Measurements from ENCODE around the gene LZTS3. TPM values are rescaled to one million over a fixed set of nuclear protein-coding genes. Genes with fewer than 3 reads are reported as not detected.
"Not testable (repeated sequence)": the region's sequence is repeated elsewhere in the genome, so short reads cannot be mapped to it uniquely, and the experiment has no call there.

The LZTS3 gene
- total RNA-seq = 1 to 10 TPM; 4.4 to 9.7 (median 7.7) TPM

- intact Hi-C loops (cut with DNase I; ENCODE audit: low total_unique reads) = no loop called here
- no peak for TF ChIP-seq POLR2A (IDR thresholded peaks at IDR 0.05)
- TF ChIP-seq CTCF (IDR thresholded peaks at IDR 0.05) = no peak
- peak; percentile 49 to 95 for DNase-seq (ENCODE audit: low spot score in 2 of 2)
- peak within 1 kb of the TSS; percentile 69 for H3K4me3 ChIP-seq (ENCODE audit: low read depth, poor library complexity, severe bottlenecking)
- 1% methylated on average over 16 to 49 of the region's 62 CpGs for WGBS, 2 donors
Measured at GRCh38 chr20:3172933-3173609, at the start of gene LZTS3. Gene LZTS3 (minus strand): TSS chr20:3173549. CDS start chr20:3167163, 6,386 bp downstream.

DNA sequence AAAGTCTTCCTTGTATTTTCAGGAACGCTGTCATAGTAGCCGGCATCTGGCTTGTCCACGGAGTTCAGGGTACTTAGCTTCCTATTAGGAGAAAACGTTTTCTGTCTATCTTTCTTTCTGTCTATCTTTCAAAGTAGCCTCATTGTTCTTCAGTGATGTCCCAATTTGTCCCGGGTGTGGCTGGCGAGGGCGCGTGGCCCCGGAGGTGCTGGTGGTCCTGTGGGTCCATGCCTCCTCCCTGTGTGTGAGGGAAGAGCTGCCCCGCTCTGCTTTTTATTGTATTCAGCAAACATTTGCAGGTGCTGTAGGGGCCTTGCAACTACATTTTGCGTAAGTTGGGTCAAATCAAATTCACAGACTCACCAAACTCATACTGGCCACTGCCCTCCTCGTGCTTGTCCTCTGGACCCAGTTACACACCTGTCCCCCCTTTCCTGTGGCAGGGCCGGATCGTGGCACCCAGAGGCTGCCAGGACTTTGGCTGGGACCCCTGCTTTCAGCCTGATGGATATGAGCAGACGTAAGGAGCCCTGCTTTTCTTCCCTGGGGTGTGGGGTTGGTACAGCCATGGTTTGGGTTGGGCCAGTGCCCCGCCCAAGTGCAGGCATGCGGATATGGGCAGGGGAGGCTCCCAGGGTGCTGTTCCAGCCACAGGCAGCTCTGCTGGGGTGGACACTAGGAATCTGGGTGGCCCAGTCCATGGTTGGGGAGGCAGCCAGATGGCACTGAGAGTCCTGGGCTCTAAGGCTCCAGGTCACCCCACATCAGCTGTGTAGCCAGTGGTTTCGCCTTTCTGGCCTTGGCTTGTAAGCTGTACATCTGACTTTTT, 48.3 kb upstream of the LZTS3 start:
- 81 to 82% methylated on average over 17 to 18 of the region's 18 CpGs for WGBS, 2 donors
- no peak overlapping the region for H3K4me3 ChIP-seq (ENCODE audit: low read depth, poor library complexity, severe bottlenecking)
- intact Hi-C loops (cut with DNase I; ENCODE audit: low total_unique reads) = loop anchor here (10.0 kb wide), 1 partner anchor 93 kb away; no protein-coding TSS in a partner anchor
- DNase-seq (ENCODE audit: low spot score in 2 of 2) = no peak
- TF ChIP-seq POLR2A (IDR thresholded peaks at IDR 0.05) (no peak), CTCF (IDR thresholded peaks at IDR 0.05) (no peak)

DNA sequence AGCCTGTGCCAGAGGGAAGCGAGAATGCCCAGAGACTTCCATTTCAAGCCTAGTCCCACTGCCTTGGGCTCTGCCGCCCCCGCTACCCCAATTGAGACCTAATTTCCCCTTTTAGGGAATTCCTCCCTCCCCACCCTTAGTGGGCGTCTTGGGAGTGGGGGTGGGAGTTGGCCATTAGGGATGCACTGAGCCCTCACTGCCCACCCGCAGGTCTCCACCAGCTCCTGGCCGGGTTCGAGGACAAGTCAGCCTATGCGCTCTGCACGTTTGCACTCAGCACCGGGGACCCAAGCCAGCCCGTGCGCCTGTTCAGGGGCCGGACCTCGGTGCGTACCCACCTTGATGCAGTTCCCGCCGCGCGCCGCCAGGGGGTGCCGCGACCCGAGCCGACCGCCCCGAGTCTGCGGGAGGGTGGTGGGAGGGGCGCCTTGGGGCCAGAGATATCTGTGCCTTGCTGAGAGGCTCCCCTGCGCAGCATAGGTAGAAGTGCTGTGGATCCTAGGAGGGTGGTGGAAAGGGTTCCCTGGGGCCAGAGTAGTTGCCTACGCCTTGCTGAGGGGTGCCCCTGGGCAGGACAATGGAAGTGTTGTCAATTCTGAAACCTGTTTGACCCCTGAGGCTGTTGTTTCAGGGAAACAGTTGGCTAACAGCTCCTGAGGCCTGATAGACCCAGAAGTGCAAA, 45.1 kb upstream of the LZTS3 start:
- intact Hi-C loops (cut with DNase I; ENCODE audit: low total_unique reads) = no loop called here
- H3K4me3 ChIP-seq (ENCODE audit: low read depth, poor library complexity, severe bottlenecking) = no peak overlapping the region
- WGBS, 2 donors = 34 to 58% methylated on average over 11 to 25 of the region's 30 CpGs
- peak in 1 of 3 donors; percentile 83 for TF ChIP-seq CTCF (IDR thresholded peaks at IDR 0.05)
- no peak for TF ChIP-seq POLR2A (IDR thresholded peaks at IDR 0.05)
- DNase-seq (ENCODE audit: low spot score in 2 of 2) = peak in 1 of 2 donors; percentile 90

DNA sequence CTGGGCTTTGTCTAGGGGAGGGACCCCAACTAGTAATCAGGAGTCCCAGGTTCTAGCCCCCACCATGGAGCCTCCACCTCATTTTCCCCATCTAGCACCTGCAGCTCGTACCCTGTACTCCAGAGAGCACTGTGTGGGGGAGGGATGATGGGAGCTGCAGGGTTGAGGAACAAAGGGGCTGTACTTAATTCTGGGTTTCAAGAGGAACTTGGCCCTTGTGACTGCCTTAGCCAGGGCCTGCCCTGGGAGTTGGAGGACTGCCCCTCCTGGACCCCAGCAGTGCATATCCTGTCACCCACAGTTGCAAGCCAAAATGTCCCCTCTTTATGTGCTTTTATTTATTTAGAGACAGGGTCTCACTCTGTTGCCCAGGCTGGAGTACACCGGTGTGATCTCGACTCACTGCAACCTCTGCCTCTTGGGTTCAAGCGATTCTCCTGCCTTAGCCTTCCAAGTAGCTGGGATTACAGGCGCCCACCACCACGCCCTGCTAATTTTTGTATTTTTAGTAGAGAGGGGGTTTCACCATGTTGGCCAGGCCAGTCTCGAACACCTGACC, 42.1 kb upstream of the LZTS3 start:
- DNase-seq (ENCODE audit: low spot score in 2 of 2); intact Hi-C loops (cut with DNase I; ENCODE audit: low total_unique reads); H3K4me3 ChIP-seq (ENCODE audit: low read depth, poor library complexity, severe bottlenecking): not testable (repeated sequence)
- 95 to 96% methylated on average over 7 of the region's 7 CpGs for WGBS, 2 donors

DNA sequence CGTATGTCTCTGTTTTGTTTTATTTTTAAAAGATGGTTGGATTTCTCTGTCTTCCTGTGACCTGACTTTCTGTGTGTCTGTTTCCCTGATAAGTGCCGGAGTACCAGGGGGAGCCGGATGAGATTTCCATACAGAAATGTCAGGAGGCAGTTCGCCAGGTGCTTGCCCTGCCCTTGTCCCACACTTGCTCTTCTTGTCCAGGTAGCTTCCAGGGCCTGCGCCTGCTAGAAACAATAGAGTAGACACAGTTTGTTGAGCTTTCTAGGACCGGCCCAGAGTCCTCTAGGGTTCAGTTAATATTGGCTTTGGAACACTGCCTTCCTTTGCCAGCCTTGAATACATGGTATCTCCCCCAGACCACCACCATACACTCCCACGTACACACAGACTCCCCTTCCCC, 39.9 kb upstream of the LZTS3 start:
- intact Hi-C loops (cut with DNase I; ENCODE audit: low total_unique reads) = no loop called here
- 93 to 94% methylated on average over 7 of the region's 7 CpGs for WGBS, 2 donors
- DNase-seq (ENCODE audit: low spot score in 2 of 2) = no peak
- TF ChIP-seq CTCF (IDR thresholded peaks at IDR 0.05) (no peak), POLR2A (IDR thresholded peaks at IDR 0.05) (no peak)
- no peak overlapping the region for H3K4me3 ChIP-seq (ENCODE audit: low read depth, poor library complexity, severe bottlenecking)
